SKM-1 treated with dmso at 0.1 percent for 144 hours (cell line): Measurements from ENCODE around the gene PLEKHA8.

ENCODE experiments used
- DNase-seq: peaks from one replicate; lab custom pipeline; 2025; ENCODE audit not compliant: unreplicated experiment; lab: John Stamatoyannopoulos, UW

Gene PLEKHA8

GRCh38 chr7:30102281-30102680 lies 74.1 kb downstream of the PLEKHA8 start:
- no peak for DNase-seq

- DNase-seq = no peak
Measured at GRCh38 chr7:30104157-30104556, 75.9 kb downstream of the PLEKHA8 start.

- no peak for DNase-seq
Measured at GRCh38 chr7:30112103-30112713, 84.0 kb downstream of the PLEKHA8 start.

GRCh38 chr7:30113144-30113543 lies 84.9 kb downstream of the PLEKHA8 start:
- no peak for DNase-seq

GRCh38 chr7:30114536-30115238 lies 86.5 kb downstream of the PLEKHA8 start:
- DNase-seq = no peak

GRCh38 chr7:30115709-30116297 lies 87.6 kb downstream of the PLEKHA8 start:
- DNase-seq = no peak

- DNase-seq = no peak
Measured at GRCh38 chr7:30116771-30117170, 88.6 kb downstream of the PLEKHA8 start.

- DNase-seq = no peak
Measured at GRCh38 chr7:30117896-30118295, 89.7 kb downstream of the PLEKHA8 start.

GRCh38 chr7:30119890-30120577 lies 91.8 kb downstream of the PLEKHA8 start:
- DNase-seq = no peak

- DNase-seq = no peak
Measured at GRCh38 chr7:30133736-30134610, 105.8 kb downstream of the PLEKHA8 start.

GRCh38 chr7:30134611-30135300 lies 106.5 kb downstream of the PLEKHA8 start, which contains the start of gene MTURN:
Gene MTURN (plus strand): TSS chr7:30134986. CDS start chr7:30135137, 151 bp downstream.
- DNase-seq = peak; percentile 74

GRCh38 chr7:30135301-30136116 lies 107.3 kb downstream of the PLEKHA8 start:
- peak; percentile 16 for DNase-seq

- no peak for DNase-seq
Measured at GRCh38 chr7:30136117-30136731, 108.0 kb downstream of the PLEKHA8 start.

- DNase-seq = no peak
Measured at GRCh38 chr7:30136743-30137485, 108.7 kb downstream of the PLEKHA8 start.

GRCh38 chr7:30139836-30140384 lies 111.7 kb downstream of the PLEKHA8 start:
- DNase-seq = no peak

- no peak for DNase-seq
Measured at GRCh38 chr7:30140456-30140855, 112.2 kb downstream of the PLEKHA8 start.

GRCh38 chr7:30142710-30143109 lies 114.5 kb downstream of the PLEKHA8 start:
- DNase-seq = no peak

- no peak for DNase-seq
Measured at GRCh38 chr7:30143748-30144251, 115.6 kb downstream of the PLEKHA8 start.
